Uterus (tissue), 2 donors: ENCODE measurements around the gene DNAH17.

Source experiments
- POLR2A ChIP-seq, 2 donors: fragments of 450-650 bp; IDR thresholded peaks; one replicate each; pipeline ENCODE4 v1.6.1; 2016; ENCODE audit warnings: antibody characterized with exemption in 2 of 2, mild to moderate bottlenecking in 1 of 2, moderate library complexity in 1 of 2
- TF ChIP-seq, protein P1 (sequence below), 4 experiments: fragments of 200-600 bp in 2 of 4; fragments of 450-650 bp in 2 of 4; sonication (generic) in 2 of 4; IDR thresholded peaks; one replicate each; pipeline ENCODE4 v1.5.1; 2016 to 2019; ENCODE audit warnings: antibody characterized with exemption in 4 of 4, mild to moderate bottlenecking in 2 of 4, moderate library complexity in 1 of 4

DNA sequence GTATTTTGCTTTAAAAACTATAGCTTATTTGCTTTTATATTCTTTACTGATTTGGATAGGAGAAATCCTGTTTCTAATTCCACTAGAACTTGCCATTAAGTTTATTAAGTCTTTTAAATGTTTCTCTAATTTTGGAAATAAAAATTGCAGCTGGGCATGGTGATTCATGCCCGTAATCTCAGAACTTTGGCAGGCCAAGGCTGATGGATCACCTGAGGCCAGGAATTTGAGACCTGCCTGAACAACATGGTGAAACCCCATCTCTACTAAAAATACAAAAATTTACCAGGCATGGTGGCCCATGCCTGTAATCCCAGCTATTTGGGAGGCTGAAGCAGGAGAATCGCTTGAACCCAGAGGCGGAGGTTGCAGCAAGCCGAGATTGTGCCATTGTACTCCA lies 30.7 kb downstream of the DNAH17 start:
- TF ChIP-seq, protein P1, sequence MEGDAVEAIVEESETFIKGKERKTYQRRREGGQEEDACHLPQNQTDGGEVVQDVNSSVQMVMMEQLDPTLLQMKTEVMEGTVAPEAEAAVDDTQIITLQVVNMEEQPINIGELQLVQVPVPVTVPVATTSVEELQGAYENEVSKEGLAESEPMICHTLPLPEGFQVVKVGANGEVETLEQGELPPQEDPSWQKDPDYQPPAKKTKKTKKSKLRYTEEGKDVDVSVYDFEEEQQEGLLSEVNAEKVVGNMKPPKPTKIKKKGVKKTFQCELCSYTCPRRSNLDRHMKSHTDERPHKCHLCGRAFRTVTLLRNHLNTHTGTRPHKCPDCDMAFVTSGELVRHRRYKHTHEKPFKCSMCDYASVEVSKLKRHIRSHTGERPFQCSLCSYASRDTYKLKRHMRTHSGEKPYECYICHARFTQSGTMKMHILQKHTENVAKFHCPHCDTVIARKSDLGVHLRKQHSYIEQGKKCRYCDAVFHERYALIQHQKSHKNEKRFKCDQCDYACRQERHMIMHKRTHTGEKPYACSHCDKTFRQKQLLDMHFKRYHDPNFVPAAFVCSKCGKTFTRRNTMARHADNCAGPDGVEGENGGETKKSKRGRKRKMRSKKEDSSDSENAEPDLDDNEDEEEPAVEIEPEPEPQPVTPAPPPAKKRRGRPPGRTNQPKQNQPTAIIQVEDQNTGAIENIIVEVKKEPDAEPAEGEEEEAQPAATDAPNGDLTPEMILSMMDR (IDR thresholded peaks at IDR 0.05) = no peak
- no peak for TF ChIP-seq POLR2A (IDR thresholded peaks at IDR 0.05)
